ENCODE measurements around the gene KLHL29. TPM values are rescaled to one million over a fixed set of nuclear protein-coding genes. Genes with fewer than 3 reads are reported as not detected.

KLHL29 gene
- total RNA-seq, 1 donor from 2014 or later: 22.3 TPM

- no peak for DNase-seq (ENCODE audit: low spot score)
Measured at GRCh38 chr2:23394700-23395099, 9.7 kb downstream of the KLHL29 start.

- DNase-seq (ENCODE audit: low spot score): no peak
Measured at GRCh38 chr2:23397478-23397877, 12.5 kb downstream of the KLHL29 start.

GRCh38 chr2:23399674-23400261, 14.8 kb downstream of the KLHL29 start:
- DNase-seq (ENCODE audit: low spot score): no peak

- no peak for DNase-seq (ENCODE audit: low spot score)
Measured at GRCh38 chr2:23400703-23401102, 15.7 kb downstream of the KLHL29 start.

- no peak for DNase-seq (ENCODE audit: low spot score)
Measured at GRCh38 chr2:23401427-23402204, 16.6 kb downstream of the KLHL29 start.

DNA sequence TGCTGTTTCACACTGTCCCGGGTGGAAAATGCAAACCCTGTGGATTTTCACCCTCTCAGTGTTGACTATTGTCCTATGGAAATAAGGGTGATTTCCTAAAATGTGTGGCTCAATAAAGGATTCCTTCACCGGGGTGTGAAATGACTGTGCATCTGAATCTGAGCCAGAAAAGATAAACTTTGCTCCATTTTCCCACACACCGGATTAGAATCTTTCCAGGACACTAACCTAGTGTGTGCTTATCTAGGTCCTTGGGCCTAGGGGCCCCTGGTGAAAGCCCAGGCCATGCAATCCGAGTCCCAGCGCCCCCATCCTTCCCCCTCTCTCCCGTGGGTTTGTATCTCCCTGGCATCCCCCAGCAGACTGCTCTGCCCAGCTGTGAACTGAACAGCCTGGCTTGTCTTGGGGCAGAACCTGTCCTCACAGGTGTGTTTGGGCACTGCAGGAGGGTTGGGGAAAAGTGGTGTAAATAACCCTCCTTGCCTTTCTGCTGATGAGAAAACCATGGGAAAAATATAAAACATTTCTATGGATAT, 17.3 kb downstream of the KLHL29 start:
- DNase-seq (ENCODE audit: low spot score): no peak

DNA sequence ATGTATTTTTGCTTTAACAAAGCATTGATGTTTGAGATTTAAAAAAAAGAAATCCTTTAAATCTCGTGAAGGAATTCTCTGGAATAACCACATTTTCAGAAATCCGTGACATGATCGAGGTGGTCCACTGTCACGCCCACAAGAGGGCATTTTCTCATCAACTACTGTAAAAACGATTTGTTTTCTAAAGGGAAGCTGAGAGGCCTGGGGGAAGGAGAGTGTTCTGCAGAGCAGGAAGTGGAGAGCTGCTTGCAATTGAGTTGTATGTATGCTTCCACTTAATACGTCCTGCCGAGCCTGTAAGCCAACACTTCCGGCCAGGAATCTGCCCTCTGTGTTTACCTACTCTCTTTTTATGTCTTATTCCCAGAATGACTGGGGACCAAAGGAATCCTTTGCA, 19.4 kb downstream of the KLHL29 start:
- peak; percentile 51 for DNase-seq (ENCODE audit: low spot score)

DNA sequence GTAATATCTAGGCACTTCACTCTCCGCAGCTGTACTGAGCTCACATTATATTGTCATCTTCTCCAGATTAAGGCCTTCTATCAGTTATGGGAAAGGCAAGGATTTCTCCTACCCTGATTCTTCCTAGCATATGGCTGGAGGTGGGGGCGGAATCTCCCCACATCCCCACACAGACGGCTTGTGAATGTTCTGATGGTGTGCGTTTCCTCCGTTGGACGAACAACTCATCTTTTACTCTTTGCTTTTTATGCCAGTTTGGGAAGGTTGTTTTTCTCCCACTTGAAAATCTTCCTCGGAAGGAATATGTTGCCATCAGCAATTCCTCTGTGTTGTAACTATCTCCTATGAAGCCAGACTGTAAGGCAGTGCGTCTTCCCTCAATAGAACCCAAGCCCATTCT, 24.3 kb downstream of the KLHL29 start:
- no peak for DNase-seq (ENCODE audit: low spot score)

DNA sequence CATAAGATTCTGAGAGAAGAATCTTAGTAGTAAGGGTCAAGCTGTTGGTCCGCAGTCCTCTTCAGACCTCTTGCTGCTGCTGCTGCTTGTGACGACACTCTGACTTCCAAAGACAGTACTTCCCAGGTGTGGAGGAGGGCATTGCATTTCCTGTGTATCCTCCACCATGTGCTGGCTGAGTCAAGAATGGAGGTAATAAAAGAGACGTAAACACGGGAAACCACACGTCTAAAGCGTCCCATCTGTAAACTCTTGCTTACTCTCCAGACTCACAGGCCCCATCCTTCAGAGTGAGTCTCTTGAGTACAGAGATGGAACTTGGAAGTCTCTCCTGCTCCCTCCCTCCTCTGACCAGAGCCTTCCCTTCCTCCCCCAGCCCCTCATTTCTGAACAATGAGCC, 25.6 kb downstream of the KLHL29 start:
- DNase-seq (ENCODE audit: low spot score): no peak

- no peak for DNase-seq (ENCODE audit: low spot score)
Measured at GRCh38 chr2:23411752-23412431, 26.9 kb downstream of the KLHL29 start.

DNA sequence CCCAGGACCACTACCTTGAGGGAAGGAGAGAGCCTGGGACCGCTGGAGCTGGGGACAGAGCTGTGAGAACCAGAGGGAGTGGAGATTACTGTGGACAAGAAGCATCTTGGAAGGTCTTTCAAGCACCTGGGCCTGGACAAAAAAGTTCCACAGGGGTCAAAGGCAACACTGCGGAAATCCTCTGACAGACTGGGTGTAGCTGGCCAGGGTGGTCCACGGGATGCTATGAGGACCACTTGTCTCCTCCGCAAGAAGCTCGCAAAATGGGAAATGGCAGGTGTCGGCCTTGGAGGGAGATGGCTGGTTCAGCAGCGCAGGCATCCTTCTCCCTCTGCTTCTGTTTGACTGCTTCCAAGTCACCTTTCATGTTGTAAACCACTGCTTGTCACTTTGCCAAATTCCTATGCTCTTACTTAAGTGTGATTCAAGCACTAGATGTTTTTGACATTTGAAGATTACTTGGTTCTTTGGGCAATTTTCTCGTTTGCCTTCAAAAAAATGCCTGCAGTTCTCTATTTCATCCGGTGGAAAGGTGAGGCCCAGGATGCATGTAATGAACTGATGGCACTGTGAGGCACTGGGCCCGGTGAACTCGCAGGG, 27.7 kb downstream of the KLHL29 start:
- no peak for DNase-seq (ENCODE audit: low spot score)

DNA sequence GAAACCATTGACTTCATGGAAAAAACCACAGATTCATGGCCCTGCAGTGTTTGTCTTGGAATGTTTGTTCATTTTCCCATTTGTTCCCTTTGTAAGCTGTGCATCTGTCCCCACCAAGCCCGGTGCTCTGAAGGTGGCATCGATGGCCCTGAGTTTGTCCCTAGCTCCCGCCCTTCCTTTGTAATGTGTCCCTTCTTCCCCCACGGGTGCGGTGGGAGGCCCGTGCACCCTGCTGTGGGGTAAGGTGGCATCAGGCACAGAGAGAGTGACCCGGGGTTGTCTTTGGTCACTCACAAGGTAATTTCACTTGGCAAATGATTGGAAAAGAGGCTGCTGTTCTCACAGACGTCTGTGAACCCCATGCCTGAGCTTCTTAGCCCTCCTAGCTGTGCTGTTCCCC, 28.7 kb downstream of the KLHL29 start:
- DNase-seq (ENCODE audit: low spot score): no peak

GRCh38 chr2:23414106-23414505, 29.1 kb downstream of the KLHL29 start:
- no peak for DNase-seq (ENCODE audit: low spot score)

- no peak for DNase-seq (ENCODE audit: low spot score)
Measured at GRCh38 chr2:23414871-23415270, 29.9 kb downstream of the KLHL29 start.

DNA sequence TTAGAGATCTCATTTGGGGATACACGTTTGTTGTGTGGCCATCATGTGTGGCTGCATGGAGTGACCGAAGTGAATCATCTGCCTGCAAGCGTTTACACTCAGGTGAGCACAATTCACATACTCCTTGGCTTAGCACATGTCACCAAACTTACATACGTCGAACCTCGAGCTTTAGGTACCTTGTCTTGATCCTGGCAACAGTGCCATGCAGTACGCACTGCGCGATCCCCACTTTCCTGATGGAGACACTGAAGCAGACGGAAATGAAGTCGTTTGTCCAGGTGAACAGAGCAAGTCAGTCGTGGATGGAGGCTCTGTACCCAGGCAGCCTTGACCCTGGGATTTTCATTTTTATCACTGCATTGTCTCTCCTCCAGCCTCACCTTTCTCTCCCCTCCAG, 32.3 kb downstream of the KLHL29 start:
- no peak for DNase-seq (ENCODE audit: low spot score)

DNA sequence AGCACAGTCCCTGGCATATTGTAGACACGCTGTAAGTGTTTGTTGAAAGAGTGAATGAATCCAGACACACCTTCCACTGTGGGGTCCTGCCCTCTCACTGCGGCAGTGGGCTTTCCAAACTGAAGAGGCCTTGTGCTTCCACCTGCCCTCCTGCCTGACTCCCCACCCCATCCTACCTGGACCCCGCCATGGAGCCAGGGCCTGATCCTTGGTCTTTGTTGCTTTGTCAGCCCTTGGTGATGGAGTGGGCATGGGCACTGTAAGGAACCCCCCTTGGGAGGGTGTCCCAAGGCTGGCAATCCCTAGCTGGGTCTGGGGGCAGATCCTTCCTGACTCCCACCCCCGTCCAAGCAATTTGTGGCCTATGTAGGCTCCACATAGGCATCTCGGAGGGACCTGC, 33.1 kb downstream of the KLHL29 start:
- DNase-seq (ENCODE audit: low spot score): no peak

DNA sequence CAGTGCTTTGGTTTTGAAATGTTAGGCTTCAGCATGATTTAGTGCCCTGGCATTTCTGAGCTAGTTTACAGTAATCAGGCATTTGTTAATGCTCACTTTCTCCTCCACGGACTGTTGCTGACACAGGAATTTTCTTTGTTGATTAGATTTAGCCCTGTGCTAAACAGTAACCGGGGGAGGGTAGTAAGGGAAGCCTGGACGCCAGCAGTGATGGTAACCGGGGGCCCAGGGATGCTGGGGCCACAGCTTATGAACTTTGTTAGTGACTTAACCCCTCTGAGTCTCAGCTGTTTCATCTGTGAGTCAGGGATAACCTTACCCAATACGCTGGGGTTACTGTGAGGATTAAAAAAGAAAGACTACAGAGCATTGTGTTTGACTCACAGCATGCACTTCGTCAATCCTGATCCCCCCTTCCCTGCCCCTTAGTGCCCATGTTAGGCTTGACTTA, 33.5 kb downstream of the KLHL29 start:
- DNase-seq (ENCODE audit: low spot score): no peak

- no peak for DNase-seq (ENCODE audit: low spot score)
Measured at GRCh38 chr2:23419171-23420090, 34.5 kb downstream of the KLHL29 start.

DNA sequence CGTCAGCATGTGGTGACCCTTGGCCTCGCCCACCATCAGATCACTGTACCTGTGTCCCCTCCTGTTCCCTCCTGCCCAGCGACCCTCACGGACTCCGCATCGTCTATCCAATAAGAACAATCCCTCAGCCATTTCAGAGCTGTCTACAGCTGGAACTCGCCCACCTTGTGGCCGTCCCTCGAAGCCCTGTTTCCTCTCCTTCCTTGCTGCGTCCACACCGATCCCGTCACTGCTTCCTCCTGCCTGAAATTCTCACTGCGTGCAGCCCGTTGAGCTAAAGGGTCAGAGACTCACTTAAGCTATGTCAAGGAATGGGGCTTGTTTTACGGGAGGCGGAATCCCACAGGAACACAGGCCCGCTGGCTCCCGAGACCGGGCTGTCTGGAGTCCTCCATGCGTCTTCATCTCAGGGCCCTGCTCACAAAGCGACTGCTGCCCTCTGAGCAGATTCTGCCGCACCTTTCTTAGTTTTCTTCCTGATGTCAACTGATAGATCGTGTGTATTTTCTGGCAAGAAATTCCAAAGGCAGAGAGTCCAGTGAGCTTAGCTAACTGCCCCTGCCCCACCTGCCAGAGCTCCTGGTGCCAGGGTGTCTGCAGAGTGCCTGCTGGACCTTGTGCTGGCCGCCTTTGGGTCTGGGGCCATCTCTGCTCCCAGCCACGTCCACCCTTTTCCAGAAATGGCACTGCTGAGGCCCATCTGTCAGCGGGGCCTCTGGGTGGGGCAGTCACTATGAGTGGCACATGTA, 35.3 kb downstream of the KLHL29 start:
- DNase-seq (ENCODE audit: low spot score): no peak

DNA sequence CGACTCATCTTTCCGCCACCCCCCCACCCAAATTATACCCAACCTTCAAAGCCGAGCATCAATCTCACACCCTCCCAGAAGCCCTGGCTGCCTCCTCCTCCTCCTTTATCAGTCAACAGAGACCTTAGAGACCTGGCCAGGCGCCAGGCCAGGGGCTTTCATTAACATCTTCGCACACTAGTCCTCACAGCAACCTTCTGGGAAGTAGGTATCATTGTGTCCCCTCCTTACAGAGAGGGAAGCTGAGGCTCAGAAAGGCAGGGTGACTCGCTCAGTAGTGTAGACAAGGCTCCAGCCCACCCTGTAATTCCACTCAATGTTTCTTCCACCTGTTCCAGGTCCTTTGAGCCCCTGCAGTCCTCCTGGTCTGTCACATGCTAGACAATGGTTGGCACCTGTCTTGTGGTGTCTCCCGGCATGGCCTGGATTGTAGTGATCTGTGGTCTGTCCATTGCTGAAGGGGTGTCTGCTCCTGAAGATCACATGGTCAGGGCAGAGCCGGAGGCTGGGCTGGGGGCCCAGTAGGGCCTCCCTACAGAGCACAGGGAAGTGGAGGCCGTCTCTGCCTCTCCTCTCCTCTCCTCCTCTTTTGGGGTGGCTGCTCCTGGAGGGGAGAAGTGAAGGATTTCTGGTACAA, 36.0 kb downstream of the KLHL29 start:
- DNase-seq (ENCODE audit: low spot score): no peak

All from mucosa of gallbladder (tissue), 1 donor.